Muscle of leg (tissue), 11 donors: ENCODE results near the gene COL2A1. TPM values are rescaled to one million over a fixed set of nuclear protein-coding genes. Genes with fewer than 3 reads are reported as not detected.

Experiments used
- DNase-seq: peaks from one replicate; pipeline ENCODE4 v3.0.0; 2013
- H3K27ac ChIP-seq: one replicate; pipeline ENCODE4 v1.5.1; 2013; ENCODE audit warnings: mild to moderate bottlenecking, low read length, control low read depth
- H3K27me3 ChIP-seq: one replicate; pipeline ENCODE4 v1.6.1; 2013; ENCODE audit warnings: low read length; ENCODE audit not compliant: control insufficient read depth, insufficient read depth
- H3K36me3 ChIP-seq: one replicate; pipeline ENCODE4 v1.6.1; 2013; ENCODE audit warnings: low read length; ENCODE audit not compliant: control insufficient read depth, insufficient read depth
- H3K4me1 ChIP-seq: one replicate; pipeline ENCODE4 v1.6.1; 2013; ENCODE audit warnings: low read length; ENCODE audit not compliant: control insufficient read depth, insufficient read depth
- H3K4me3 ChIP-seq: one replicate; pipeline ENCODE4 v1.5.1; 2013; ENCODE audit warnings: low read length, control low read depth
- H3K9me3 ChIP-seq: replicated peaks from 2 replicates; pipeline ENCODE4 v1.6.1; 2013; ENCODE audit warnings: low read depth, low read length; ENCODE audit not compliant: control insufficient read depth
- WGBS: methylation state at CpG from one replicate; pipeline ENCODE4 v1.1.5; 2013; ENCODE audit warnings: missing lambda C conversion rate; ENCODE audit not compliant: insufficient coverage; 5-methylcytosine and 5-hydroxymethylcytosine counted together
- polyA plus RNA-seq, 8 donors: library from polyadenylated mRNA; unstranded; fragments of 120-200 nt; gene quantifications; one replicate each; pipeline versions ENCODE4 v1.2.1 to v1.2.3, GENCODE V29; 2013; ENCODE audit warnings: inconsistent platforms in 1 of 8, low replicate concordance in 1 of 8; ENCODE audit not compliant: insufficient read length in 8 of 8, insufficient read depth in 1 of 8
- total RNA-seq: library from RNA; stranded (reverse); fragments of 120-200 nt; gene quantifications from one replicate; pipeline ENCODE4 v1.2.4, GENCODE V29; 2013

Gene COL2A1
- total and polyA plus RNA-seq, 9 donors: 7.6 to 185 (median 54.2) TPM

DNA sequence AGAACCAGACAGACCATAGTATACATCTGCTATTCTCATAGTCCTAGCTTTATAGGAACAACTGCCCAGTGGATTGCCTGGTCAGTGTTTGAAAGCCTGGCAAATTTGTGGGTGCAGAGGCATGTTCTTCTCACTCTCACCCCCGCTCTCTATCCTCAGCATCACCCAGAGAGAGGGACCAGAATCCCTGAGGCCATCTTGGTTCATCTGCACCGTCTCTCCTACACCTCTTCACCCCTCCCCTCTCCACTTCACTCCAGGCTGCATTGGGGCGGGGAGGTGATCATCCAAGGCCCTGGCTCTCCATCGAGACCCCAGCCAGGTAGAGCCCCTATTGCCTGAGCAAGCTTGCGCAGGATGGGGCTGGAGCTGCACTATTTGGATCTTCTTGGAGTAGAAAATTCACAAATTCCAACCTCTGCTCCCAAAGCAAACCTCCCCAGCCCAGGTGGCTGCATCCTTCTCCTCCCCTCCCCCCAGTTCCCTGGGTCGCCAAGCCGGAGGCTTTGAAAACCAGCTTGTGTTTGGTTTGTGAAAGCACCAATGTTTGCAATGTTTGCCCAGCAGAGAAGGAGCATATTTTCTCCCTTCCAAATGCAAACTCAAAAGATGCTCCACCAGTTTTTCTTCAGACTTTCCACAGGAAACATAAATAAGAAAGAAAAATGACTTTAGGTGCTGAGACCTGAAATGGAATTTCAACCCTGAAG, 18.6 kb upstream of the COL2A1 start:
- 60% methylated on average over 2 of the region's 7 CpGs for WGBS
- DNase-seq: no peak
- Histone ChIP-seq H3K4me1 (peaks cover 7% of the 10 kb centered on the region), H3K9me3 (no peaks in the 10 kb centered on the region), H3K27me3 (peaks cover 4% of the 10 kb centered on the region), H3K36me3 (no peaks in the 10 kb centered on the region), H3K27ac (no peak overlapping the region), H3K4me3 (no peak overlapping the region)

DNA sequence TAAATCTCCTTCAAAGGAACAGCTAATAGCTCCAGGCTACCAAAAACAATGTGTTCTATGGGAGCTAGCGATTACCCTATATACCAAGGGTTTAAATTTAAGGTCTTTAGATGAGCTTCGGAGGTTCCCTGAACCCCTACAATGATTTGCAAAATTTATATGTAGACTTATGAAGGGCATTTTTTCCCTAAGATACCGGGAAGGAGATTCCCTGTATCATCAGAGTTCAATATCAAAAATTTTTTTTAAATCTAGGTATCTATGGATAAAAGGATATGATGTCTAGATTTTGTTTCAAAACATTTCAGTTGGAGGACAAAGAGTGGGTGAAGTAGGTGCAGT, 17.9 kb upstream of the COL2A1 start:
- peaks cover 8% of the 10 kb centered on the region for H3K27me3 ChIP-seq
- no peaks in the 10 kb centered on the region for H3K36me3 ChIP-seq
- DNase-seq: no peak
- WGBS: no CpG with 5 or more reads among the region's 3 CpGs
- H3K9me3 ChIP-seq: no peaks in the 10 kb centered on the region
- peaks cover 7% of the 10 kb centered on the region for H3K4me1 ChIP-seq
- H3K4me3 ChIP-seq: no peak overlapping the region
- H3K27ac ChIP-seq: no peak overlapping the region

DNA sequence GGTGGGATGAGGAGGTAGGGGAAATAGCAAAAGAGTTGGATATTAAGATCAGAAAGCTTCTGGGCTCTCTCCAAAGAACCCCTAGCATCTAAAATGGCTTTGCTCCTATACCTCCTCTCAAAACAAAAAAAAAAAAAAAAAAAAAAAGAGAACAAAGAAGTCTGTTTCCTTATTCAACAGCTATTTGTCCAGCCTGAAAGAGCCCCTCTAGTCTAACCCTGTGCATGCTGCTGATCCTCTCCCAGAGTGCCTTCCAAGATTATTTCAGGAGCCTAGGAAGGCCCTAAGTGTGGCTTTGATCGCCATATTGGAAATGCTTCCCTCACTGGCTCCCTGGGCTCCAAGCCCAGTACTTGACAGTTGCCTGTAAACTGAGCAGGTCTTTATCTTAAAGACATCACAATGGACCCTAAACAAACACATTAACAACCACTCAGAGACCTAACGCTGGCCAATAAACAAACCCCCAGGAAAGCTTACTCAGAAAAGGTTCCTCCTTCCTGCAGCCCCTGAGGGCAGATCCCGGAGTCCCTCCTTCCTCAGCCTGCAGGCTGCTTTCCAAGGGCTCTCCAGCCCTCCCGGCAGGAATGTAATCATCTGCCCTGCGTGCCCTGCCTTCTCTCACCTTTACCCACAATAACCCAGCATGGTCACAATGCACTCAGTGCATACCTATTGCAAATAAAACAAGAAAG, 17.4 kb upstream of the COL2A1 start:
- Histone ChIP-seq H3K27me3 (peaks cover 10% of the 10 kb centered on the region), H3K4me3 (no peak overlapping the region), H3K27ac (no peak overlapping the region), H3K9me3 (no peaks in the 10 kb centered on the region), H3K4me1 (peaks cover 7% of the 10 kb centered on the region), H3K36me3 (no peaks in the 10 kb centered on the region)
- WGBS: 26% methylated on average over 4 of the region's 5 CpGs
- DNase-seq: no peak

DNA sequence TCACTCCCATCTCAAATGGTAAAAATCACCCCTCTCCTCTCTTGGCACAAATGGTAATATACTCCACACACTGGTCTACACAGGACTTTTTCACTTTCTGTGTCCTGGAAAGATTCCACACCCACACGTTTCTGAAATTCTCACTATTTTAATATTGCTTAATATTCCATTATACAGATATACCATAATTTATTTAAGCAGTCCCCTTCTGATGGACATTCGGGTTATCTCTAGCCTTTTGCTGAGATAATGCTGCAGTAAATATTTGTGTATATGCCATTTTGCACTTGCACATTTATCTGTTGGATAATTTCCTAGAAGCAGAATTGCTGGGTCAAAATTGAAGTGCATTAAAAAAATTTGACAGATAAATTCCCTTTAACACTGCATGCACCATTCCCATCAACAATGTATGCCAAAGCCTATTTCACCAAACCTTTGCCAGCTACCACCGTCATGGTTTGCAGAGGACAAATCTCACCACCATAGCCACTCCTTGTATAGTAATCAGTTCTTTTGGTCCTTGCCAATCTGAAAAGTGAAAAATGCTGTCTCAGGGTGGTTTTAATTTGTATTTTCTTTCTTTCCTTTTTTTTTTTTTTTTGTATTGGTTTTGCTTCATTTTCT, 15.5 kb upstream of the COL2A1 start:
- H3K27me3 ChIP-seq: peaks cover 13% of the 10 kb centered on the region
- no peaks in the 10 kb centered on the region for H3K9me3 ChIP-seq
- no peak overlapping the region for H3K4me3 ChIP-seq
- H3K27ac ChIP-seq: no peak overlapping the region
- no CpG with 5 or more reads among the region's 3 CpGs for WGBS
- peaks cover 7% of the 10 kb centered on the region for H3K4me1 ChIP-seq
- no peaks in the 10 kb centered on the region for H3K36me3 ChIP-seq
- DNase-seq: no peak

- Histone ChIP-seq H3K27ac (no peak overlapping the region), H3K4me1 (peaks cover 4% of the 10 kb centered on the region), H3K9me3 (no peaks in the 10 kb centered on the region), H3K27me3 (peaks cover 18% of the 10 kb centered on the region), H3K36me3 (no peaks in the 10 kb centered on the region), H3K4me3 (no peak overlapping the region)
- 67% methylated on average over 3 of the region's 4 CpGs for WGBS
- no peak for DNase-seq
These were observed 14.3 kb upstream of the COL2A1 start for GRCh38 chr12:48018618-48018995.

DNA sequence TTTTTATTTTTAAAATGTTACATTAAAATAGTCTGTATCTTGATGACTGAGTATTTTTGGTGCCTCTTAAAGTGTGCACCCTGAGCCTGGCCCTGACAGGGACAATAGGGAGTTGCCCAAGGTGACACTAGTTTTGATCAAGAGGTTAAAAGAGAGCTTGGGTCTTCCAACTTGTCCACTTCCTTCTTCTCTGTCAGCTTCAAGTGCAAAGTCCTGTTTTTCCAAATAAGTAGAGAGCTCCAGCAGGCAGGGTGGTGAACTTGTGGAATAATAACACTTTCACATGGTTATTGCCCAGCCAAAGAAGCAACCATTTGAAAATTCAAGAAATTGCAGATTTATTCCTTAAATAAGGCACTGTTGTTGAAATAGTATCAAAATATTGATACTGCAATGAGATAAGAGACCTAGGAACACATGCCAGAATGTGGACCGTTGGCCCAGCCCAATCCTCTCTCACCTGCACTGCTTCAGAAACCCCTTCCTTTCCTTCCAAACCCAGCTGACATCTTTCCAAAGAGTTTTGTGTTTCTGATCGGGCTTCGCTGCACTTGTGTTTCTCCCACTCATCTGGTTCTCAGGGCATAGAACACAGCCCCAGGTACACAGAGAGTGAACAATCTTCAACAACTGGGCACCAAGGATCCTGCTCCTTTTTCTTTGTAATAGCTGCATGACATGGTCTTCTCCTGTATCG, 13.8 kb upstream of the COL2A1 start:
- H3K9me3 ChIP-seq: no peaks in the 10 kb centered on the region
- no peak overlapping the region for H3K4me3 ChIP-seq
- WGBS: 84% methylated on average over 4 of the region's 4 CpGs
- DNase-seq: no peak
- H3K4me1 ChIP-seq: no peaks in the 10 kb centered on the region
- peaks cover 18% of the 10 kb centered on the region for H3K27me3 ChIP-seq
- no peaks in the 10 kb centered on the region for H3K36me3 ChIP-seq
- H3K27ac ChIP-seq: no peak overlapping the region

- no peaks in the 10 kb centered on the region for H3K36me3 ChIP-seq
- no peaks in the 10 kb centered on the region for H3K4me1 ChIP-seq
- H3K27ac ChIP-seq: no peak overlapping the region
- peaks cover 18% of the 10 kb centered on the region for H3K27me3 ChIP-seq
- no peak overlapping the region for H3K4me3 ChIP-seq
- no peak for DNase-seq
- WGBS: 50% methylated on average over 1 of the region's 5 CpGs
- no peaks in the 10 kb centered on the region for H3K9me3 ChIP-seq
These were observed 13.2 kb upstream of the COL2A1 start for GRCh38 chr12:48017496-48017895.

DNA sequence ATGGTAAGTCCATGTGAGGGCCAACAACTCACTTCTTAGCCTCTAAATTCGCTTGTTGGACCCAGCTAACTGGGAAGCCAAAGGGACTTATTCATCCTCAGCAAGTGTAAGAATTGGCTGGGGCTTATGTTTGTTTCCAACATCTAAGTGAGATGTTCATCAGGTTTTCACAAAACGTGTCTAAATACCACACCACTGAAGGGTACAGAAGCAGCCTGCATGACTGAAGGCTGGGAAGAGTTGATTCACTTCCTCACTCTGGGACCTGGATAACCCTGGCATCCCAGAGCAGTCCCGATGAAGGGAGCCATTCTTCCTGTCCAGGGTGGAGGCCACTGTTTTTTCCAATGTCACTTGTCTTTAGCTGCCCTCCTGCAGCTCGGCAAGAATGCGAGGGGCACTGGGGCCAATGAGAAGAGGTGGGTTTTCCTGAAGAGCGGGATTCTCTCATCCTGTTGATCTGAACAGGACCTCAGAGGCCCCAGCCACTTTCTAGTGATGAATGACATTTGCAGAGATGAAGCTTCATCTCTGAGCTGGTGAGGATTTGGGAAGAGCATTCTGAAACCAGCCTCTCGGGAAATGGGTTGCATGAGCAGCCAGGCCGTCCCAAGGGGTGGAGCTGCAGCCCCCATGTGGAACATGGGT, 12.2 kb upstream of the COL2A1 start:
- Histone ChIP-seq H3K27ac (no peak overlapping the region), H3K36me3 (no peaks in the 10 kb centered on the region), H3K27me3 (peaks cover 18% of the 10 kb centered on the region), H3K4me1 (no peaks in the 10 kb centered on the region), H3K9me3 (no peaks in the 10 kb centered on the region), H3K4me3 (no peak overlapping the region)
- DNase-seq: no peak
- WGBS: 60% methylated on average over 2 of the region's 8 CpGs

GRCh38 chr12:48015954-48016353, 11.7 kb upstream of the COL2A1 start:
- H3K27me3 ChIP-seq: peaks cover 19% of the 10 kb centered on the region
- H3K27ac ChIP-seq: no peak overlapping the region
- no peaks in the 10 kb centered on the region for H3K4me1 ChIP-seq
- DNase-seq: no peak
- H3K9me3 ChIP-seq: no peaks in the 10 kb centered on the region
- no peaks in the 10 kb centered on the region for H3K36me3 ChIP-seq
- WGBS: 57% methylated on average over 1 of the region's 7 CpGs
- H3K4me3 ChIP-seq: no peak overlapping the region

DNA sequence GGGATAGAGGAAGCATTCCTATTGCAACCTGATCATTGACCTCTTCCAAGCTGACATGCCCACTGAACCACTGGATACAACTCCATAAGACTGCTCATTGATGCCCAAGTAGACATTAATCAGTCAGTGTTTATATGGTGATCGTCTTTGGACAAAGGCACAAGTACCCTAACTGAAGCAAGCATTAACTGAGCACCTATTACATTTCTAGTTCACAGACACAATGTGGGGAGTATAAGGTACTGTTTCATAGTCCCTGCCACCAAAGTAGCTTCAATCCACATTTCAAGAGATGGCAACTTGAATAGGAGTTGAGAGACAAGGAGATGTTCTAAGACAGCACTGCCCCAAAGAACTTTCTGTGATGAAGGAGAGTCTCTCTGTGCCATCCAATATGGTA, 10.9 kb upstream of the COL2A1 start:
- H3K4me1 ChIP-seq: no peaks in the 10 kb centered on the region
- H3K27me3 ChIP-seq: peaks cover 23% of the 10 kb centered on the region
- H3K9me3 ChIP-seq: no peaks in the 10 kb centered on the region
- WGBS: no CpG with 5 or more reads among the region's 1 CpG
- H3K36me3 ChIP-seq: no peaks in the 10 kb centered on the region
- no peak overlapping the region for H3K4me3 ChIP-seq
- H3K27ac ChIP-seq: no peak overlapping the region
- no peak for DNase-seq
